ENCODE measurements around the gene DZIP3. TPM values are rescaled to one million over a fixed set of nuclear protein-coding genes. Genes with fewer than 3 reads are reported as not detected.

Gene DZIP3
- polyA plus RNA-seq, 3 donors, result 0.92 to 1.2 (median 1.1) TPM

DNA sequence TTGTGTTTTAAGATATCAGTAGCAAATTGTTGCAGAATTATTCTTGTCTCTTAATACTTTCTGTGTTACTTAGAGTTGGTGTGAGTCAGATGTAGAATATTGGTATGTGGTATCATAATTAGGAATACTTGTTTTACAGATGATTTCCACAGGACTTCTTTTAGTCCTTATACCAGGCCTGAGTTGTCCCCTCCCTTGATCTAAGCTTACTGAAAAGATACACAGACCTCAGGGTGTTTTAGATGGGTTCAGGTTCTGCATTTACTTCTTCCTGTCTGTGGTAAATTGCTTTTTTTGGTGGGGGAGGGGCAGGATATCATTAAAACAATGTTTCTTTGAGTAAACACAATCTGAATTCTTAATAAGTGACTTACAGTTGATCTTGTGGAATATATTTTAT lies 14.2 kb downstream of the DZIP3 start:
- no peak overlapping the region for H3K27ac Mint-ChIP-seq
- no peak overlapping the region for H2AFZ ChIP-seq (ENCODE audit: insufficient read depth, low read depth, low read length, poor library complexity, severe bottlenecking)
- no peak overlapping the region for H3K4me3 ChIP-seq (replicated peaks in 1 of 3; ENCODE audit: low read depth in 2 of 3, low read length in 3 of 3)

DNA sequence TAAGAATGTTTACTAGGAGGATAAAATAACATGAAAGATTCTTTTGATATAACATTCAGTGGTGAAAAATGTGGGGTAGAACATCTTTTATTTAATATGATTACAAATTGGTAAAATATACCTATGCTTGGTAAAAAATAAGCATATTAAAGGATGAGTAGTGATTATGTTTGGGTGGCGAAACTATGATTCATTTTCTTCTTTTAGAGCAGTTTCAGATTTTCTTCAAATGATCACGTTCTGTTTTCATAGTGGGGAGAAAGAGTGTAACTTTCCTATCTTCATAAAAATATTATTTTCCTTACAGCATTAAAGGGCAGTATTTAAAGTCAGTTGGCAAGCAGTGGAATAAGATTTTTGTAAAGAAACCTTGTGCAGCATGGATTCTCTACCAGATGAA lies 15.5 kb downstream of the DZIP3 start:
- Histone ChIP-seq H4K20me1 (ENCODE audit: insufficient read depth, low read length) (no peaks in the 10 kb centered on the region), H3K4me2 (replicated peaks; ENCODE audit: extremely low read depth, low read length, poor library complexity, severe bottlenecking) (no peak overlapping the region), H3K27ac (ENCODE audit: low read depth in 1 of 2, low read length in 2 of 2) (no peak overlapping the region), H2AFZ (ENCODE audit: insufficient read depth, low read depth, low read length, poor library complexity, severe bottlenecking) (no peak overlapping the region), H3K4me1 (ENCODE audit: control insufficient read depth in 1 of 2, insufficient read depth in 2 of 2, low read length in 2 of 2) (no peaks in the 10 kb centered on the region), H3K27me3 (ENCODE audit: control insufficient read depth in 2 of 2, insufficient read depth in 2 of 2, low read length in 2 of 2) (no peaks in the 10 kb centered on the region), H3K36me3 (replicated peaks in 1 of 2; ENCODE audit: control insufficient read depth in 1 of 2, insufficient read depth in 2 of 2, low read length in 2 of 2) (no peaks in the 10 kb centered on the region), H3K4me3 (replicated peaks in 1 of 3; ENCODE audit: low read depth in 2 of 3, low read length in 3 of 3) (no peak overlapping the region), H3K9me3 (replicated peaks in 1 of 2; ENCODE audit: control insufficient read depth in 1 of 2, insufficient read depth in 1 of 2, low read length in 2 of 2) (no peaks in the 10 kb centered on the region), H3K79me2 (ENCODE audit: insufficient read depth, low read length) (no peaks in the 10 kb centered on the region), H3K9ac (ENCODE audit: insufficient read depth, low read length, poor library complexity, severe bottlenecking) (no peak overlapping the region)
- intact Hi-C loops (cut with micrococcal nuclease), result no loop called here
- Mint-ChIP-seq H3K27me3 (ENCODE audit: low read depth in 3 of 3) (peaks cover 0 to 2% (median 0%) of the 10 kb centered on the region in 3 donors), H3K4me1 (peaks cover 12% of the 10 kb centered on the region), H3K27ac (no peak overlapping the region), H3K9me3 (peaks cover 0 to 8% (median 2%) of the 10 kb centered on the region in 7 donors), H3K36me3 (peaks cover 0 to 1% of the 10 kb centered on the region in 2 donors), H3K4me3 (no peak overlapping the region)
- TF ChIP-seq, protein P1, sequence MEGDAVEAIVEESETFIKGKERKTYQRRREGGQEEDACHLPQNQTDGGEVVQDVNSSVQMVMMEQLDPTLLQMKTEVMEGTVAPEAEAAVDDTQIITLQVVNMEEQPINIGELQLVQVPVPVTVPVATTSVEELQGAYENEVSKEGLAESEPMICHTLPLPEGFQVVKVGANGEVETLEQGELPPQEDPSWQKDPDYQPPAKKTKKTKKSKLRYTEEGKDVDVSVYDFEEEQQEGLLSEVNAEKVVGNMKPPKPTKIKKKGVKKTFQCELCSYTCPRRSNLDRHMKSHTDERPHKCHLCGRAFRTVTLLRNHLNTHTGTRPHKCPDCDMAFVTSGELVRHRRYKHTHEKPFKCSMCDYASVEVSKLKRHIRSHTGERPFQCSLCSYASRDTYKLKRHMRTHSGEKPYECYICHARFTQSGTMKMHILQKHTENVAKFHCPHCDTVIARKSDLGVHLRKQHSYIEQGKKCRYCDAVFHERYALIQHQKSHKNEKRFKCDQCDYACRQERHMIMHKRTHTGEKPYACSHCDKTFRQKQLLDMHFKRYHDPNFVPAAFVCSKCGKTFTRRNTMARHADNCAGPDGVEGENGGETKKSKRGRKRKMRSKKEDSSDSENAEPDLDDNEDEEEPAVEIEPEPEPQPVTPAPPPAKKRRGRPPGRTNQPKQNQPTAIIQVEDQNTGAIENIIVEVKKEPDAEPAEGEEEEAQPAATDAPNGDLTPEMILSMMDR (IDR thresholded peaks at IDR 0.05), result no peak
- no peak for DNase-seq
- WGBS (ENCODE audit: insufficient coverage), result no CpG with 5 or more reads among the region's 2 CpGs

More for the DNA sequence above, 14.2 kb downstream of the DZIP3 start:
- H3K36me3 ChIP-seq (replicated peaks in 1 of 2; ENCODE audit: control insufficient read depth in 1 of 2, insufficient read depth in 2 of 2, low read length in 2 of 2), result no peaks in the 10 kb centered on the region
- H3K27ac ChIP-seq (ENCODE audit: low read depth in 1 of 2, low read length in 2 of 2), result no peak overlapping the region
- no peak overlapping the region for H3K9ac ChIP-seq (ENCODE audit: insufficient read depth, low read length, poor library complexity, severe bottlenecking)
- Mint-ChIP-seq H3K9me3 (peaks cover 0 to 8% (median 2%) of the 10 kb centered on the region in 7 donors), H3K4me3 (no peak overlapping the region), H3K27me3 (ENCODE audit: low read depth in 3 of 3) (peaks cover 0 to 2% (median 0%) of the 10 kb centered on the region in 3 donors), H3K36me3 (peaks cover 0 to 1% of the 10 kb centered on the region in 2 donors), H3K4me1 (peaks cover 12% of the 10 kb centered on the region)
- no peaks in the 10 kb centered on the region for H3K9me3 ChIP-seq (replicated peaks in 1 of 2; ENCODE audit: control insufficient read depth in 1 of 2, insufficient read depth in 1 of 2, low read length in 2 of 2)
- no peaks in the 10 kb centered on the region for H4K20me1 ChIP-seq (ENCODE audit: insufficient read depth, low read length)
- DNase-seq, result no peak
- no peak overlapping the region for H3K4me2 ChIP-seq (replicated peaks; ENCODE audit: extremely low read depth, low read length, poor library complexity, severe bottlenecking)
- H3K79me2 ChIP-seq (ENCODE audit: insufficient read depth, low read length), result no peaks in the 10 kb centered on the region
- intact Hi-C loops (cut with micrococcal nuclease), result no loop called here
- TF ChIP-seq, protein P1 (IDR thresholded peaks at IDR 0.05), result no peak
- no peaks in the 10 kb centered on the region for H3K4me1 ChIP-seq (ENCODE audit: control insufficient read depth in 1 of 2, insufficient read depth in 2 of 2, low read length in 2 of 2)
- no peaks in the 10 kb centered on the region for H3K27me3 ChIP-seq (ENCODE audit: control insufficient read depth in 2 of 2, insufficient read depth in 2 of 2, low read length in 2 of 2)

Measured in CD14-positive monocyte (primary cell).